PC-3 (cell line): ENCODE results near the gene CANT1. TPM values are rescaled to one million over a fixed set of nuclear protein-coding genes. Genes with fewer than 3 reads are reported as not detected.
A peak's percentile ranks its signal among the peaks of the same experiment; 100 is the strongest.

Experiments used
- ATAC-seq: fragments of 200-7000 bp; cut with Tn5 transposase; 2 replicates; pipeline ENCODE4 v1.9.1; 2020; ENCODE audit warnings: mild to moderate bottlenecking, moderate library complexity
- BruUV-seq: library from RNA; stranded (reverse); fragments of 400-500 nt; replicated peaks from 2 replicates; lab custom pipeline; 2021; lab: Mats Ljungman, UMichigan
- CTCF ChIA-PET: fragments of 300-600 bp; sonication (Branson Sonifier 250); formaldehyde crosslinking; loops from one replicate; lab custom pipeline; 2022; ENCODE audit warnings: antibody characterized with exemption; lab: Charles Lee
- POLR2A ChIA-PET: fragments of 300-600 bp; sonication (Branson Sonifier 250); formaldehyde crosslinking; loops from one replicate; lab custom pipeline; 2022; ENCODE audit warnings: antibody characterized with exemption; ENCODE audit not compliant: unreplicated experiment; lab: Charles Lee
- DNase-seq: peaks from one replicate; pipeline ENCODE4 v3.0.0-alpha.2; 2015
- H2AFZ ChIP-seq: fragments of 300-600 bp; sonication (generic); 2 replicates; pipeline ENCODE4 v1.6.0; 2016; ENCODE audit warnings: antibody characterized with exemption, low read length
- H3F3A ChIP-seq: fragments of 300-600 bp; sonication (generic); one replicate; pipeline ENCODE4 v1.6.0; 2017; ENCODE audit warnings: antibody characterized with exemption, low read length, control low read depth, mild to moderate bottlenecking; ENCODE audit not compliant: unreplicated experiment
- H3K27ac ChIP-seq: fragments of 300-600 bp; sonication (generic); 2 replicates; pipeline ENCODE4 v1.5.1; 2016; ENCODE audit warnings: mild to moderate bottlenecking, low read length
- H3K27me3 ChIP-seq: fragments of 300-600 bp; sonication (generic); 2 replicates; pipeline ENCODE4 v1.6.1; 2016; ENCODE audit warnings: low read length, mixed read lengths
- H3K36me3 ChIP-seq: fragments of 300-600 bp; sonication (generic); 2 replicates; pipeline ENCODE4 v1.6.1; 2016; ENCODE audit warnings: low read depth, mixed run types, low read length, mixed read lengths
- H3K4me1 ChIP-seq: fragments of 300-600 bp; sonication (generic); 2 replicates; pipeline ENCODE4 v1.5.1; 2016; ENCODE audit warnings: low read length; ENCODE audit not compliant: insufficient read depth
- H3K4me2 ChIP-seq: fragments of 300-600 bp; sonication (generic); 2 replicates; pipeline ENCODE4 v1.6.0; 2016; ENCODE audit warnings: low read length
- H3K4me3 ChIP-seq: fragments of 300-600 bp; sonication (generic); 2 replicates; pipeline ENCODE4 v1.5.1; 2016; ENCODE audit warnings: mild to moderate bottlenecking, low read length, mixed read lengths
- H3K79me2 ChIP-seq: fragments of 300-600 bp; sonication (generic); 2 replicates; pipeline ENCODE4 v1.6.1; 2017; ENCODE audit warnings: low read length, mixed read lengths
- H3K9ac ChIP-seq: fragments of 300-600 bp; sonication (generic); 2 replicates; pipeline ENCODE4 v1.6.0; 2016; ENCODE audit warnings: mild to moderate bottlenecking, low read length
- H3K9me2 ChIP-seq: fragments of 300-600 bp; sonication (generic); replicated peaks from 2 replicates; pipeline ENCODE4 v1.6.1; 2016; ENCODE audit warnings: mixed run types, low read length, mixed read lengths
- H3K9me3 ChIP-seq: fragments of 300-600 bp; sonication (generic); 2 replicates; pipeline ENCODE4 v1.6.1; 2016; ENCODE audit warnings: low read length, mixed read lengths
- H4K20me1 ChIP-seq: fragments of 300-600 bp; sonication (generic); 2 replicates; pipeline ENCODE4 v1.6.1; 2016; ENCODE audit warnings: low read length, mixed read lengths
- CTCF ChIP-seq: fragments of 300-600 bp; sonication (generic); conservative IDR thresholded peaks from 2 replicates; pipeline ENCODE4 v1.5.1; 2017; ENCODE audit warnings: antibody characterized with exemption, low read depth, mild to moderate bottlenecking, low read length
- EZH2 ChIP-seq: fragments of 300-600 bp; sonication (generic); IDR thresholded peaks from one replicate; pipeline ENCODE4 v1.6.1; 2017; ENCODE audit warnings: antibody characterized with exemption, mild to moderate bottlenecking, low read length; ENCODE audit not compliant: unreplicated experiment
- EZH2phosphoT487 ChIP-seq: fragments of 300-600 bp; sonication (generic); IDR thresholded peaks from 2 replicates; pipeline ENCODE4 v1.6.1; 2018; ENCODE audit warnings: mild to moderate bottlenecking, antibody characterized with exemption, low read length, borderline replicate concordance
- intact Hi-C: fragments of 100-400 bp; cut with micrococcal nuclease; formaldehyde crosslinking; loops from 2 replicates; pipeline ENCODE4 v1.9.0; 2023
- total RNA-seq: library from RNA; depleted of rRNA; stranded (reverse); fragments of >200 nt; gene quantifications from 2 replicates; pipeline ENCODE4 v1.2.3, GENCODE V29; 2014

The CANT1 gene
- total RNA-seq, 1 experiment from 2014 or later, result 191 TPM

GRCh38 chr17:79005063-79005861 lies 4.3 kb downstream of the CANT1 start:
- Histone ChIP-seq H3K27ac (peak overlapping the region; percentile 83), H3K79me2 (peaks cover 92% of the 10 kb centered on the region), H3K9ac (peak overlapping the region; percentile 41), H3K4me3 (peak overlapping the region; percentile 52), H3K4me1 (peaks cover 57% of the 10 kb centered on the region), H2AFZ (no peak overlapping the region), H3F3A (peaks cover 8% of the 10 kb centered on the region), H3K4me2 (peak overlapping the region; percentile 99), H3K9me2 (no peaks in the 10 kb centered on the region), H4K20me1 (peaks cover 34% of the 10 kb centered on the region), H3K36me3 (peaks cover 25% of the 10 kb centered on the region; the same call in 1 of the 2 replicates), H3K9me3 (no peaks in the 10 kb centered on the region), H3K27me3 (no peaks in the 10 kb centered on the region)
- POLR2A ChIA-PET, result interaction anchor here (0.6 to 1.1 kb wide), 3 partner anchors 9 to 21 kb away, joined by 3 to 4 read pairs (median 4); no protein-coding TSS in a partner anchor
- no peak for TF ChIP-seq EZH2phosphoT487
- no peak for TF ChIP-seq EZH2
- TF ChIP-seq CTCF, result no peak
- peak; percentile 94 for DNase-seq
- CTCF ChIA-PET, result interaction anchor here (1.0 to 1.7 kb wide), 2 partner anchors 9 to 17 kb away, joined by 3 to 9 read pairs; no protein-coding TSS in a partner anchor
- peak; percentile 71 for ATAC-seq
- intact Hi-C loops, result no loop called here
- no TSS peak for BruUV-seq

- Histone ChIP-seq H3K4me2 (peak overlapping the region; percentile 69), H3K36me3 (peaks cover 34% of the 10 kb centered on the region; the same call in 1 of the 2 replicates), H3K9me2 (no peaks in the 10 kb centered on the region), H3K79me2 (peaks cover 93% of the 10 kb centered on the region), H4K20me1 (peaks cover 38% of the 10 kb centered on the region), H3K27me3 (no peaks in the 10 kb centered on the region), H2AFZ (no peak overlapping the region), H3K4me3 (peak overlapping the region; percentile 42), H3K4me1 (peaks cover 61% of the 10 kb centered on the region), H3K9ac (no peak overlapping the region), H3F3A (peaks cover 11% of the 10 kb centered on the region), H3K9me3 (no peaks in the 10 kb centered on the region), H3K27ac (no peak overlapping the region)
- ChIA-PET POLR2A (interaction anchor here (0.5 to 1.1 kb wide), 3 partner anchors 23 to 1098 kb away, joined by 3 to 4 read pairs (median 3); no protein-coding TSS in a partner anchor), CTCF (interaction anchor here (1.0 kb wide), 1 partner anchor 42 kb away, joined by 16 read pairs; no protein-coding TSS in a partner anchor)
- DNase-seq (no peak), ATAC-seq (no peak)
- TF ChIP-seq CTCF (no peak), EZH2phosphoT487 (no peak), EZH2 (no peak)
- intact Hi-C loops, result no loop called here
- no TSS peak for BruUV-seq
Observed at GRCh38 chr17:79003661-79004411, 5.7 kb downstream of the CANT1 start.
